SK-N-SH (cell line): ENCODE data around the gene EPHA6.

Source experiments
- CHD2 ChIP-seq: fragments of 150-350 bp; IDR thresholded peaks from 2 replicates; pipeline ENCODE4 v1.6.1; 2018; ENCODE audit warnings: low read length; ENCODE audit not compliant: partially characterized antibody
- CTCF ChIP-seq: fragments of 200-600 bp; sonication (generic); IDR thresholded peaks from 2 replicates; pipeline ENCODE4 v1.6.1; 2017; ENCODE audit warnings: antibody characterized with exemption, mild to moderate bottlenecking, moderate library complexity
- EP300 ChIP-seq, 2 experiments: IDR thresholded peaks; 2 replicates each; pipeline versions ENCODE4 v1.4.0 to v1.6.1; 2012; ENCODE audit warnings: borderline replicate concordance in 1 of 2, low read depth in 1 of 2, low read length in 1 of 2
- GABPA ChIP-seq: IDR thresholded peaks from 2 replicates; pipeline ENCODE4 v1.4.0; 2012; ENCODE audit warnings: low read depth, mild to moderate bottlenecking
- MXI1 ChIP-seq: IDR thresholded peaks from 2 replicates; pipeline ENCODE4 v1.6.1; 2012; ENCODE audit warnings: mild to moderate bottlenecking, low read depth, low read length, improper control_type of control experiment
- NFIC ChIP-seq: IDR thresholded peaks from 2 replicates; pipeline ENCODE4 v1.4.0; 2012; ENCODE audit warnings: borderline replicate concordance
- PBX3 ChIP-seq: IDR thresholded peaks from 2 replicates; pipeline ENCODE4; 2012
- POLR2AphosphoS5 ChIP-seq: IDR thresholded peaks from 2 replicates; pipeline ENCODE4 v1.6.1; 2012; ENCODE audit warnings: low read depth, low read length
- RAD21 ChIP-seq: IDR thresholded peaks from 2 replicates; pipeline ENCODE4 v1.6.1; 2012; ENCODE audit warnings: mild to moderate bottlenecking, low read length
- TCF12 ChIP-seq: IDR thresholded peaks from 2 replicates; pipeline ENCODE4 v1.4.0; 2012

GRCh38 chr3:97070302-97070701, 255.9 kb downstream of the EPHA6 start:
- no peak for TF ChIP-seq CTCF
- no peak for TF ChIP-seq NFIC
- no peak for TF ChIP-seq TCF12
- no peak for TF ChIP-seq POLR2AphosphoS5
- TF ChIP-seq MXI1, result no peak
- no peak for TF ChIP-seq RAD21
- no peak for TF ChIP-seq GABPA
- no peak for TF ChIP-seq PBX3
- TF ChIP-seq CHD2, result no peak
- TF ChIP-seq EP300 (IDR thresholded peaks at IDR 0.05; ENCODE audit: borderline replicate concordance in 1 of 2, low read depth in 1 of 2, low read length in 1 of 2), result no peak
